GM21723 (cell line): ENCODE data around the gene TRNAU1AP.
A peak's percentile ranks its signal among the peaks of the same experiment; 100 is the strongest.
"Not testable (repeated sequence)": the region's sequence is repeated elsewhere in the genome, so short reads cannot be mapped to it uniquely, and the experiment has no call there.

Source experiments
- ATAC-seq: cut with Tn5 transposase; IDR thresholded peaks from one replicate; pipeline ENCODE4 v1.9.1; 2021; ENCODE audit warnings: mild to moderate bottlenecking, moderate library complexity; ENCODE audit not compliant: unreplicated experiment

TRNAU1AP gene

DNA sequence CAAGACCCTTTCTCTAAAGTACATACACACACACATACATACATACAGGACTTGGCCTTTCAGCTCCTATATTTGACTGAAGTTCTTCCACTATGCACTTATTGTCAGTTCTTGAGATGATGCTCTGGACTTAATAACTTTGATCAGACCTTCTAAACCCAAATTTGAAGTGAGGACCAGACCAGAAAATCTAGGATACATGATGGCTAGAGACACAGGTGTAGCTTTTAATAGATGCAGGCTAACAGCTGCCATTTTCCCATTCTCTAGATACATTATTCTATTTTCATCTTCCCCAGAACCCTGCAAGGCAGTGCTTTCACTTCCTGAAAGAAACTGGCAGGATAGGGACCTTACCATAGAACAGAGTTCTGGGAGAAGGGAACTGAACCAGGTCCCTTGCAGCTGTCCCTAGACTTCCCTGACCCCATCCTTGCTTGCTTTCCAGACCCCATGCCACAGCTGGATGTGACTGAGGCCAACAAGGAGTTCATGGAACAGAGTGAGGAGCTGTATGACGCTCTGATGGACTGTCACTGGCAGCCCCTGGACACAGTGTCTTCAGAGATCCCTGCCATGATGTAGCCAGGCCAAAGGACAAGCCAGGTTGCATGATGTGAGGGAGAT, 24.3 kb downstream of the TRNAU1AP start:
- ATAC-seq: no peak

DNA sequence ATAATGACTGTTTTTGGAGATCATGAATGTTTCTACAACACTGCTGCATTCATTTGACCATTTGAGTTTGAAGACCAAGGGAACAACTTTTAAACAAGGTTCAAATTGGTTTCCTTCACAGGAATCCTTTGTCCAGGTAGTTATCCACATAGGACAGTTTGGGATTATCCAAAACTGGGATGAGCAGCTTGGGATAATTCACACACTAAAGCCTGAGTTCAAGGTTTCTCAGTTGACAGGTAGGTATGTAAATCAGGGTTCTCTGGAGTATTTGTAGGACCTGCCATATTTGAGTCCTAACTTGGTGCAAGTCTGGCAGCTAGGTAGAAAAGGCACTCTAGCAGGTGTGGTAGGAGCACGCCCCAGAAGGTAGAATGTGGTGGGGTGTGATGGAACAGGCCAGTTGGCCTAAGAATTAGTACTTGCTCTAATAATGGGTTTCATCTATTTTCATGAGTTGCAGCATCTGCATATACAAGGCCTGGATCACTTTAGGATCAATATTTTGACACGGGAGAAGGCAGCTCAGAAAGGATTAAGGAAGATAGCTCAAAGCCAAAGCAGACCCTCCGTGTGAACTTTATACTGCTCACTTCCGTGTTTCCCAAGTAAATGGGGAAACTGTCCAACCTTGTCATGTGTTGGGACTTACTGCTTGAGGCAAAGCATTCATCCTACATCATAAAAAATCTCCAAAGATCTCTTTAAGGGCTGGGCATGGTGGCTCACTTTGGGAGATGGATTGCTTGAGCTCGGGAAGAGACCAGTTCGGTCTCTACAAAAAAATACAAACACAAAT, 25.1 kb downstream of the TRNAU1AP start:
- no peak for ATAC-seq

- ATAC-seq: no peak
Observed at GRCh38 chr1:28578696-28579218, 25.9 kb downstream of the TRNAU1AP start.

DNA sequence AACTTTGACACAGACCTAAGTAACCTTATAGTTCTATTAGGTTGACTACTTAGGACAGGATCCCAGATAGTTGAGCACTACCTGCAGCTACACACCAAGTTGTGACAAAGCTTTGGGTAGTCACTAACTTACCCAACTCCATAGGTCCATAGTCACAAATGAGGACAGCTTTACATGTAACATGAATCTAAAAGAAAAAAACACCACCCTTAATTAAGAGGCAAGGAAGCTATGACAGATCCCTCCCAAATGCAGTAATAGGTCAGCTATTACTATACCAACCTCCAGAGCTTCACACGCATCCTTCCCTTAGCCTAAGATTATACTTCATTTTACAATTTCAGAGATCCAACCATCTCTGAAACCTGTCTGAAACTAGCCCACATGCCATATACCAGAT, 26.5 kb downstream of the TRNAU1AP start:
- ATAC-seq: no peak

GRCh38 chr1:28580722-28581530, 28.0 kb downstream of the TRNAU1AP start:
- peak; percentile 41 for ATAC-seq

GRCh38 chr1:28581531-28582247, 28.8 kb downstream of the TRNAU1AP start:
- ATAC-seq: peak; percentile 82

- ATAC-seq: peak; percentile 5
Observed at GRCh38 chr1:28582248-28582615, 29.3 kb downstream of the TRNAU1AP start.

DNA sequence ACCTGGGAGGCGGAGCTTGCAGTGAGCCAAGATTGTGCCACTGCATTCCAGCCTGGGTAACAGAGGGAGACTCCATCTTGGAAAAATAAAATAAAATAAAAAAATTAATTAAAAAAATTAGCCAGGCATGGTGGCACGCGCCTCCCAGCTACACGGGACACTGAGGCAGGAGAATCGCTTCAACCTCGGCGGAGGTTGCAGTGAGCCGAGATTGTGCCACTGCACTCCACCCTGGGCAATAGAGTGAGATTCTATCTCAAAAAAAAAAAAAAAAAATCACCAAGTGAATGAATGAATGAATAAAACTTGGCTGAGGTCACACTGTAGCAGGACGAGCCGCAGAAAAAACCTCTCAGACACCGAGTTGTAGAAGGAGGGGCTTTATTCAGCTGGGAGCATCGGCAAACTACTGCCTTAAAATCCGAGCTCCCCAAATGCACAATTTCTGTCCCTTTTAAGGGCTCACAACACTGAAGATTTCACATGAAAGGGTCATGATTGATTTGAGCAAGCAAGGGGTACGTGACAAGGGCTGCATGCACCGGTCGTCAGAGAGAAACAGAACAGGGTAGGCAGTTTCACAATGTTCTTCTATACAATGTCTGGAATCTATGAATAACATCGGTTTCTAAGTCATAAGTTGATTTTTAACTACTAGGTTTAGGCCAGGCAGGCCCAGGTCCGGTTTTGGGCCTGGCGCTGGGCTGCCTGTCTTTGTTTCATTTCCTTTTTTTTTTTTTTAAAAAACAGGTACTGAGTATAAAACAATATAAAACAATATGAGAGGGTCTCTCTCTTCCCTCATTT, 33.9 kb downstream of the TRNAU1AP start:
- ATAC-seq: not testable (repeated sequence)

GRCh38 chr1:28591708-28592320, 38.9 kb downstream of the TRNAU1AP start, which contains the start of gene RAB42:
Gene RAB42, plus strand, starts transcription at chr1:28592265. Its CDS starts 247 bp downstream, at chr1:28592512.
- no peak for ATAC-seq

DNA sequence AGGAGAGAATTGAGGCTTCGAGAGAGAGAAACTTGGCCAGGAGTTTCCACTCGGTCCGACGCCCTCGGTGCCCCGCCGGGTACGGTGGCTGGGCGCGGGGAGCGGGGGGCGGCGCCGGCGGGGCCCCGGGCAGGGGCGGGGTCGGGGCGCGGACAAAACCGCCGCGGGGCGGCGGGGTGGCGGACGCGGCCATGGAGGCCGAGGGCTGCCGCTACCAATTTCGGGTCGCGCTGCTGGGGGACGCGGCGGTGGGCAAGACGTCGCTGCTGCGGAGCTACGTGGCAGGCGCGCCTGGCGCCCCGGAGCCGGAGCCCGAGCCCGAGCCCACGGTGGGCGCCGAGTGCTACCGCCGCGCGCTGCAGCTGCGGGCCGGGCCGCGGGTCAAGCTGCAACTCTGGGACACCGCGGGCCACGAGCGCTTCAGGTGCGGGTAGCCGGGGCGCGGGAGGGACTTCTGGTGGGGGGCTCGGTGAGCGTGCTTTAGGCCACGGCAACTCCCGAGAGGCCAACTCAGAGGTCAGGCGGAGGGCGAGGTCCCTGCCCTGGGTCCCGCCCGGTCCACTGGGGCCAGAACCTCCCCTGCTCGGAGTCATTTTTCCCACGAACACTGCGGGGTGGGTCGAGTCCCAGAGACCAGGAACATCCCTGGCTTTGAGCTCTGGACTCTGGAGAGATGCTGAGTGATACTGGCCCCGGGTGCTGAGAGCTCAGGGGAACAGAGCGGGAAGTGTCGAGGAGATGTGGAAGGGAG, 39.6 kb downstream of the TRNAU1AP start:
- no peak for ATAC-seq

GRCh38 chr1:28593988-28594356, 41.1 kb downstream of the TRNAU1AP start:
- ATAC-seq: not testable (repeated sequence)

- not testable (repeated sequence) for ATAC-seq
Observed at GRCh38 chr1:28594686-28595411, 42.0 kb downstream of the TRNAU1AP start.

GRCh38 chr1:28595412-28596191, 42.7 kb downstream of the TRNAU1AP start:
- no peak for ATAC-seq

- not testable (repeated sequence) for ATAC-seq
Observed at GRCh38 chr1:28596276-28596675, 43.4 kb downstream of the TRNAU1AP start.

DNA sequence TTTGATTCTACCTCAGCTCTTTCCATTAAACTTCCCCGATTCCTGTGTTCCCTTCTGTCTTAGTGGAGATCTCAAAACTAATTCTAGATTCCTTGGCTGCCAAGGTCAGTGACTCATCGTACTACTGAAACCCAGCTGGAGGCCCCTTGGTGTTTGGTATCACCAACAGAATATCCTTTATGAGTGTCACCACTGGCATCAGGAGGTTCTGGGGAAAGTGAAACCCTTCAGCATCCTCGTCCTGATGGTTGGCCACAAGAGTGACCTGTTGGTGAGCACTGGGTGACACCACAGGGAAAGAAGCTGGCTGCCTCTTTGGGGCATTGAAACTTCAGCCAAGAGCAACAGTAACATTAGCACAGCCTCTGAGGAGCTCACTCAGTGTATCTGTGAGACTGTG, 48.8 kb downstream of the TRNAU1AP start:
- no peak for ATAC-seq

DNA sequence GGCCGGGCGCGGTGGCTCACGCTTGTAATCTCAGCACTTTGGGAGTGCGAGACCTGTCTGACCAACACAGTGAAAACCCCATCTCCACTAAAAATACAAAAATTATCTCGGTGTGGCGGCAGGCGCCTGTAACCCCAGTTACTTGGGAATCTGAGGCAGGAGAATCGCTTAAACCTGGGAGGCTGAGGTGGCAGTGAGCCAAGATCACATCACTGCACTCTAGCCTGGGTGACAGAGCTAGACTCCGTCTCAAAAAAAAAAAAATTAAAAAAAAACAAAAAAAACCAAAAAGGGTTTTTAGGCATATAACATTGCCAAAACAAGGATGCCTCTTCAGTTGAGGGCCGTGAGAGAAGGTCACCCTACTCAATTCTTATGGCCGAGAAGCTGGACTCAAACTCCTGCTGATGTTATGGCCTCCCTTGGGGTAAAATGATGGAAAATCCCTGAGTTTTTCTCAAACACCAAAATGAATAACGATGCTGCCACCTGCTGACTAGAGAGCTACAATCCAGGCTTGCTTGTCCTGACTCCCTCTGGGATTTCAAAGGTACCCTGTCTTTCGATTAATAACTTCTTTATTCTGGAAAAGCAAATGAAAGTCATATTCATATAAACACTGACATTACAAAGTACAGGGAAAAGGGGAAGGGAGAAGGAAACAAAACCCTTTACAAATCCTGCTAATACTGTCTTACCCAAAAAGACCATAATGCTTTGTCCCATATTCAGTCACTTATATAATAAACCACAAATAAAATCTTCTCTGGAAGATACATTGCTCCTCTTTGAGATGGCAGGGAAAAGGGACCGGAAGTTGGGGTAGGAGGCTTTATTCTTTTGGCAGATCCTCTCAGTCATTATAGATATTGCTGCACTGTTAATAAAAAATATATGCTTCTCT, 49.9 kb downstream of the TRNAU1AP start:
- no peak for ATAC-seq
